ENCODE measurements around the gene DGUOK. TPM values are rescaled to one million over a fixed set of nuclear protein-coding genes. Genes with fewer than 3 reads are reported as not detected.

Gene DGUOK
- total and polyA plus RNA-seq, 2 of the 4 experiments (the other 2 are of a cell fraction) = 66.3 to 111 TPM

DNA sequence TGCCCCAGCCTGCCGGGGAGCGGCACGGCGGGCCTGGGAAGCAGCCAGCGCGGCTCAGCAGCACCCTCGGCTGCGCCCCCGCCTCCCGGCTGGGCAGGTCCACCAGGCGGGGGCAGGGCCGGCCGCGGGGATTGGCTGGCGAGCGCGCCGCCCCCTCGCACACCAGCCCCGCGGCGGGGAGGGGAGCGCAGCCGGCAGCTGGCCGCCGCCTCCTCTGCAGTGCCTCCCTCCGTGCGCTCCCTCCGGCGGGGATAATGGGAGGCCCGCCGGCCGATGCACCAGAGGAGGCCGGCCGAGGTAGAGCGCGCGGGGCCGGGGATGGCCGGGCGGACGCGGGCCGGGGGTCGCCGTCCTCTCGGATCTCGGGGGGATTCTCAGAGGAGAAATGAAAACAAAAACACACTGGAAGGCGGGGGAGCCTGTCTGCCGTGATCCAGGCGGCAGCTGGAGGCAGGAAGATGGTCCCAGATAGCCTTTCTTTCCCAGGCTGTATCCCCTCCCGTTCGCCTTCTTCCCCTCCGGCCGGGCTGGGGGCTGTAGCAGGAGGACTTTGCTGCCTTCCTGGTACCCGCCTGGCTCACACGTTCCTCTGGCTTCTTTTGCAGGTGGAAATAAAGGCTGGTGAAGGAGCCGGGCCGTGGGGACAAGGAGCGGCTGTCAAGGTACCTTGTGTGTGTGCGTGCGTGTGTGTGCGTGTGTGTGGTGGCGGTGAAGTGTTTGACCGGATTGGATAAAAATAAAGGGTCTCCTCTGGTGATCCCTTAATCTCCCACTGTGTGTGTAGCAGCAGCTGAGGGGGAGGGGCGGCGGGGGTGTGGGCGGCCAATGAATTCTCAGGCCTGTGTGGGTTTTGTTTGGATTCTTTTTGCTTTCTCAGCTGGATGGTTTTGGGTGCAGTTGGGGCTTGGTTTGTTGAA is 76.1 kb downstream of the DGUOK start (continued):
- TF ChIP-seq MAZ (IDR thresholded peaks at IDR 0.05; ENCODE audit: borderline replicate concordance, low read depth, low read length) = peak; percentile 96
- no peak for TF ChIP-seq FOS (IDR thresholded peaks at IDR 0.05; ENCODE audit: low read depth, low read length)
- TF ChIP-seq NFE2L2 (IDR thresholded peaks at IDR 0.05; ENCODE audit: low read depth, low read length) = no peak
- no peak for TF ChIP-seq SMC3 (IDR thresholded peaks at IDR 0.05; ENCODE audit: low read depth, low read length)

All from IMR-90 (cell line).